DLD1 (cell line): ENCODE data around the gene MYO9B.
"Not testable (repeated sequence)": the region's sequence is repeated elsewhere in the genome, so short reads cannot be mapped to it uniquely, and the experiment has no call there.

ENCODE experiments used
- in situ Hi-C: cut with HindIII; loops from 2 replicates; pipeline ENCODE4 v1.10.0; 2017; ENCODE audit warnings: low sequenced_read_pairs

Gene MYO9B

GRCh38 chr19:17138052-17138846 lies 62.7 kb downstream of the MYO9B start:
- in situ Hi-C loops = not testable (repeated sequence)

- in situ Hi-C loops = no loop called here
Observed at GRCh38 chr19:17138937-17139598, 63.5 kb downstream of the MYO9B start.

- in situ Hi-C loops = not testable (repeated sequence)
Observed at GRCh38 chr19:17144771-17145170, 69.2 kb downstream of the MYO9B start.

GRCh38 chr19:17145546-17146497 lies 70.2 kb downstream of the MYO9B start:
- in situ Hi-C loops = no loop called here

GRCh38 chr19:17148130-17148529 lies 72.6 kb downstream of the MYO9B start:
- in situ Hi-C loops = no loop called here

GRCh38 chr19:17149393-17150135 lies 74.0 kb downstream of the MYO9B start:
- in situ Hi-C loops = no loop called here

GRCh38 chr19:17153996-17154395 lies 78.4 kb downstream of the MYO9B start:
- in situ Hi-C loops = no loop called here

- in situ Hi-C loops = no loop called here
Observed at GRCh38 chr19:17155251-17155650, 79.7 kb downstream of the MYO9B start.

GRCh38 chr19:17156296-17156946 lies 80.8 kb downstream of the MYO9B start:
- in situ Hi-C loops = no loop called here

- in situ Hi-C loops = no loop called here
Observed at GRCh38 chr19:17156947-17157302, 81.3 kb downstream of the MYO9B start.

- in situ Hi-C loops = no loop called here
Observed at GRCh38 chr19:17158584-17158983, 83.0 kb downstream of the MYO9B start.

GRCh38 chr19:17159466-17160393 lies 84.2 kb downstream of the MYO9B start:
- in situ Hi-C loops = loop anchor here (10.0 kb wide), 1 partner anchor 125 kb away; no protein-coding TSS in a partner anchor

- in situ Hi-C loops = loop anchor here (10.0 kb wide), 1 partner anchor 126 kb away; no protein-coding TSS in a partner anchor
Observed at GRCh38 chr19:17160908-17161307, 85.3 kb downstream of the MYO9B start.

- in situ Hi-C loops = loop anchor here (10.0 kb wide), 1 partner anchor 127 kb away; no protein-coding TSS in a partner anchor
Observed at GRCh38 chr19:17162131-17162530, 86.6 kb downstream of the MYO9B start.

- in situ Hi-C loops = loop anchor here (10.0 kb wide), 1 partner anchor 128 kb away; no protein-coding TSS in a partner anchor
Observed at GRCh38 chr19:17162580-17162979, 87.0 kb downstream of the MYO9B start.

GRCh38 chr19:17163652-17164051 lies 88.1 kb downstream of the MYO9B start:
- in situ Hi-C loops = loop anchor here (10.0 kb wide), 1 partner anchor 129 kb away; no protein-coding TSS in a partner anchor

- in situ Hi-C loops = loop anchor here (10.0 kb wide), 1 partner anchor 130 kb away; no protein-coding TSS in a partner anchor
Observed at GRCh38 chr19:17164639-17165038, 89.1 kb downstream of the MYO9B start.

- in situ Hi-C loops = loop anchor here (10.0 kb wide), 1 partner anchor 131 kb away; no protein-coding TSS in a partner anchor
Observed at GRCh38 chr19:17165715-17166114, 90.1 kb downstream of the MYO9B start.
